ENCODE results near the gene SIGLECL1. TPM values are rescaled to one million over a fixed set of nuclear protein-coding genes. Genes with fewer than 3 reads are reported as not detected.

Gene SIGLECL1
- total RNA-seq, 1 experiment from 2014 or later: not detected

GRCh38 chr19:51297406-51297805 lies 46.5 kb downstream of the SIGLECL1 start (continued):
- no peak for TF ChIP-seq GTF2I (CRISPR knock-in tag; conservative IDR thresholded peaks at IDR 0.05)
- no peak for TF ChIP-seq E2F1 (CRISPR knock-in tag; IDR thresholded peaks at IDR 0.05)

GRCh38 chr19:51301266-51301665 lies 50.4 kb downstream of the SIGLECL1 start:
- ChIA-PET POLR2A (no interaction called here), CTCF (interaction anchor here (0.9 to 1.0 kb wide), 2 partner anchors 42 to 107 kb away, joined by 3 read pairs; no protein-coding TSS in a partner anchor)
- no peak for TF ChIP-seq AR (CRISPR knock-in tag; IDR thresholded peaks at IDR 0.05)
- TF ChIP-seq ZNF219 (CRISPR knock-in tag; IDR thresholded peaks at IDR 0.05; ENCODE audit: borderline replicate concordance): no peak
- TF ChIP-seq ZNF425 (CRISPR knock-in tag; conservative IDR thresholded peaks at IDR 0.05): no peak
- no peak for TF ChIP-seq CBFB (CRISPR knock-in tag; IDR thresholded peaks at IDR 0.05; ENCODE audit: low read depth)
- no peak for TF ChIP-seq ATF1 (CRISPR knock-in tag; IDR thresholded peaks at IDR 0.05)
- no peak for TF ChIP-seq ATF2 (CRISPR knock-in tag; IDR thresholded peaks at IDR 0.05; ENCODE audit: borderline replicate concordance, low read depth)
- no peak for TF ChIP-seq USF2 (CRISPR knock-in tag; IDR thresholded peaks at IDR 0.05)
- no peak for TF ChIP-seq ELF4 (CRISPR knock-in tag; IDR thresholded peaks at IDR 0.05; ENCODE audit: low read depth)
- no peak for TF ChIP-seq E2F1 (CRISPR knock-in tag; IDR thresholded peaks at IDR 0.05)
- no peak for TF ChIP-seq FOXP4 (CRISPR knock-in tag; IDR thresholded peaks at IDR 0.05)
- ATAC-seq (no peak), DNase-seq (ENCODE audit: low spot score) (no peak)
- Mint-ChIP-seq H3K4me3 (no peak overlapping the region), H3K36me3 (peaks cover 7% of the 10 kb centered on the region; the same call in 1 of the 2 replicates), H3K9me3 (peaks cover 20% of the 10 kb centered on the region), H3K4me1 (peaks cover 12% of the 10 kb centered on the region), H3K27ac (no peak overlapping the region), H3K27me3 (ENCODE audit: low read depth) (peaks cover 19% of the 10 kb centered on the region)

All from WTC11 (cell line).